ENCODE results near the gene RMI1.

- TF ChIP-seq CTCF (optimal IDR thresholded peaks at IDR 0.05 in 1 of 3, IDR thresholded peaks at IDR 0.05 in 1 of 3, conservative IDR thresholded peaks at IDR 0.05 in 1 of 3; ENCODE audit: extremely low read depth in 1 of 3, insufficient read depth in 2 of 3, low read length in 3 of 3) (no peak), EZH2 (IDR thresholded peaks at IDR 0.05; ENCODE audit: low read length) (no peak)
Measured at GRCh38 chr9:83932851-83933250, 47.8 kb upstream of the RMI1 start.

Data from keratinocyte (primary cell).